Measurements from ENCODE around the gene NUP210. TPM values are rescaled to one million over a fixed set of nuclear protein-coding genes. Genes with fewer than 3 reads are reported as not detected.

NUP210 gene
- total RNA-seq, 1 experiment from 2014 or later = 0.05 TPM

GRCh38 chr3:13318626-13319470 lies 101.3 kb downstream of the NUP210 start:
- H3K4me3 ChIP-seq = no peak overlapping the region
- H3K4me1 ChIP-seq (replicated peaks) = no peaks in the 10 kb centered on the region
- H3K27me3 ChIP-seq (replicated peaks) = no peaks in the 10 kb centered on the region
- H3K9me3 ChIP-seq (replicated peaks) = no peaks in the 10 kb centered on the region
- H3K36me3 ChIP-seq = no peaks in the 10 kb centered on the region
- no peak overlapping the region for H3K27ac ChIP-seq
- DNase-seq (ENCODE audit: low read depth in 1 of 2, low spot score in 2 of 2) = no peak

GRCh38 chr3:13317596-13318320 lies 102.4 kb downstream of the NUP210 start:
- Histone ChIP-seq H3K4me3 (no peak overlapping the region), H3K27me3 (replicated peaks) (no peaks in the 10 kb centered on the region), H3K9me3 (replicated peaks) (no peaks in the 10 kb centered on the region), H3K4me1 (replicated peaks) (no peaks in the 10 kb centered on the region), H3K27ac (no peak overlapping the region), H3K36me3 (no peaks in the 10 kb centered on the region)
- no peak for DNase-seq (ENCODE audit: low read depth in 1 of 2, low spot score in 2 of 2)

- no peak overlapping the region for H3K27ac ChIP-seq
- H3K27me3 ChIP-seq (replicated peaks) = no peaks in the 10 kb centered on the region
- H3K9me3 ChIP-seq (replicated peaks) = no peaks in the 10 kb centered on the region
- H3K4me3 ChIP-seq = no peak overlapping the region
- no peaks in the 10 kb centered on the region for H3K36me3 ChIP-seq
- no peak for DNase-seq (ENCODE audit: low read depth in 1 of 2, low spot score in 2 of 2)
- no peaks in the 10 kb centered on the region for H3K4me1 ChIP-seq (replicated peaks)
Measured at GRCh38 chr3:13316603-13317002, 103.5 kb downstream of the NUP210 start.

- H3K4me1 ChIP-seq (replicated peaks) = no peaks in the 10 kb centered on the region
- no peaks in the 10 kb centered on the region for H3K9me3 ChIP-seq (replicated peaks)
- H3K27ac ChIP-seq = no peak overlapping the region
- DNase-seq (ENCODE audit: low read depth in 1 of 2, low spot score in 2 of 2) = no peak
- no peaks in the 10 kb centered on the region for H3K27me3 ChIP-seq (replicated peaks)
- no peaks in the 10 kb centered on the region for H3K36me3 ChIP-seq
- H3K4me3 ChIP-seq = no peak overlapping the region
Measured at GRCh38 chr3:13314877-13315276, 105.2 kb downstream of the NUP210 start.

GRCh38 chr3:13313813-13314212 lies 106.3 kb downstream of the NUP210 start:
- H3K27me3 ChIP-seq (replicated peaks) = no peaks in the 10 kb centered on the region
- H3K36me3 ChIP-seq = no peaks in the 10 kb centered on the region
- no peak for DNase-seq (ENCODE audit: low read depth in 1 of 2, low spot score in 2 of 2)
- H3K27ac ChIP-seq = no peak overlapping the region
- no peak overlapping the region for H3K4me3 ChIP-seq
- no peaks in the 10 kb centered on the region for H3K9me3 ChIP-seq (replicated peaks)
- no peaks in the 10 kb centered on the region for H3K4me1 ChIP-seq (replicated peaks)

- no peak overlapping the region for H3K4me3 ChIP-seq
- H3K4me1 ChIP-seq (replicated peaks) = no peaks in the 10 kb centered on the region
- H3K9me3 ChIP-seq (replicated peaks) = no peaks in the 10 kb centered on the region
- H3K27ac ChIP-seq = no peak overlapping the region
- no peak for DNase-seq (ENCODE audit: low read depth in 1 of 2, low spot score in 2 of 2)
- H3K27me3 ChIP-seq (replicated peaks) = no peaks in the 10 kb centered on the region
- no peaks in the 10 kb centered on the region for H3K36me3 ChIP-seq
Measured at GRCh38 chr3:13309004-13309403, 111.1 kb downstream of the NUP210 start.

- Histone ChIP-seq H3K4me1 (replicated peaks) (no peaks in the 10 kb centered on the region), H3K36me3 (no peaks in the 10 kb centered on the region), H3K27me3 (replicated peaks) (no peaks in the 10 kb centered on the region), H3K27ac (no peak overlapping the region), H3K9me3 (replicated peaks) (no peaks in the 10 kb centered on the region), H3K4me3 (no peak overlapping the region)
- no peak for DNase-seq (ENCODE audit: low read depth in 1 of 2, low spot score in 2 of 2)
Measured at GRCh38 chr3:13308380-13308801, 111.7 kb downstream of the NUP210 start.

- Histone ChIP-seq H3K4me3 (no peak overlapping the region), H3K4me1 (replicated peaks) (no peaks in the 10 kb centered on the region), H3K9me3 (replicated peaks) (no peaks in the 10 kb centered on the region), H3K27ac (no peak overlapping the region), H3K27me3 (replicated peaks) (no peaks in the 10 kb centered on the region), H3K36me3 (no peaks in the 10 kb centered on the region)
- no peak for DNase-seq (ENCODE audit: low read depth in 1 of 2, low spot score in 2 of 2)
Measured at GRCh38 chr3:13307041-13307440, 113.1 kb downstream of the NUP210 start.

GRCh38 chr3:13305623-13306022 lies 114.5 kb downstream of the NUP210 start:
- Histone ChIP-seq H3K9me3 (replicated peaks) (no peaks in the 10 kb centered on the region), H3K4me3 (no peak overlapping the region), H3K27ac (no peak overlapping the region), H3K27me3 (replicated peaks) (no peaks in the 10 kb centered on the region), H3K4me1 (replicated peaks) (no peaks in the 10 kb centered on the region), H3K36me3 (no peaks in the 10 kb centered on the region)
- no peak for DNase-seq (ENCODE audit: low read depth in 1 of 2, low spot score in 2 of 2)

- Histone ChIP-seq H3K27me3 (replicated peaks) (no peaks in the 10 kb centered on the region), H3K27ac (no peak overlapping the region), H3K4me3 (no peak overlapping the region), H3K36me3 (no peaks in the 10 kb centered on the region), H3K9me3 (replicated peaks) (no peaks in the 10 kb centered on the region), H3K4me1 (replicated peaks) (no peaks in the 10 kb centered on the region)
- no peak for DNase-seq (ENCODE audit: low read depth in 1 of 2, low spot score in 2 of 2)
Measured at GRCh38 chr3:13303410-13303809, 116.7 kb downstream of the NUP210 start.

GRCh38 chr3:13301286-13301987 lies 118.7 kb downstream of the NUP210 start:
- peak in 1 of 2 experiments; percentile 12 for DNase-seq (ENCODE audit: low read depth in 1 of 2, low spot score in 2 of 2)
- no peak overlapping the region for H3K27ac ChIP-seq
- no peaks in the 10 kb centered on the region for H3K27me3 ChIP-seq (replicated peaks)
- no peaks in the 10 kb centered on the region for H3K4me1 ChIP-seq (replicated peaks)
- H3K9me3 ChIP-seq (replicated peaks) = no peaks in the 10 kb centered on the region
- no peak overlapping the region for H3K4me3 ChIP-seq
- H3K36me3 ChIP-seq = no peaks in the 10 kb centered on the region

- no peaks in the 10 kb centered on the region for H3K27me3 ChIP-seq (replicated peaks)
- DNase-seq (ENCODE audit: low read depth in 1 of 2, low spot score in 2 of 2) = no peak
- no peak overlapping the region for H3K27ac ChIP-seq
Measured at GRCh38 chr3:13300546-13301285, 119.4 kb downstream of the NUP210 start.

GRCh38 chr3:13299531-13300155 lies 120.5 kb downstream of the NUP210 start:
- Histone ChIP-seq H3K27me3 (replicated peaks) (no peaks in the 10 kb centered on the region), H3K9me3 (replicated peaks) (no peaks in the 10 kb centered on the region), H3K36me3 (no peaks in the 10 kb centered on the region), H3K4me3 (no peak overlapping the region), H3K4me1 (replicated peaks) (no peaks in the 10 kb centered on the region), H3K27ac (no peak overlapping the region)
- DNase-seq (ENCODE audit: low read depth in 1 of 2, low spot score in 2 of 2) = no peak

More at GRCh38 chr3:13300546-13301285, 119.4 kb downstream of the NUP210 start:
- H3K36me3 ChIP-seq = no peaks in the 10 kb centered on the region
- H3K4me1 ChIP-seq (replicated peaks) = no peaks in the 10 kb centered on the region
- no peak overlapping the region for H3K4me3 ChIP-seq
- no peaks in the 10 kb centered on the region for H3K9me3 ChIP-seq (replicated peaks)
